ENCODE results near the gene PDPN.

PDPN gene

GRCh38 chr1:13576926-13577325 lies 6.7 kb upstream of the PDPN start:
- TF ChIP-seq, protein P1, sequence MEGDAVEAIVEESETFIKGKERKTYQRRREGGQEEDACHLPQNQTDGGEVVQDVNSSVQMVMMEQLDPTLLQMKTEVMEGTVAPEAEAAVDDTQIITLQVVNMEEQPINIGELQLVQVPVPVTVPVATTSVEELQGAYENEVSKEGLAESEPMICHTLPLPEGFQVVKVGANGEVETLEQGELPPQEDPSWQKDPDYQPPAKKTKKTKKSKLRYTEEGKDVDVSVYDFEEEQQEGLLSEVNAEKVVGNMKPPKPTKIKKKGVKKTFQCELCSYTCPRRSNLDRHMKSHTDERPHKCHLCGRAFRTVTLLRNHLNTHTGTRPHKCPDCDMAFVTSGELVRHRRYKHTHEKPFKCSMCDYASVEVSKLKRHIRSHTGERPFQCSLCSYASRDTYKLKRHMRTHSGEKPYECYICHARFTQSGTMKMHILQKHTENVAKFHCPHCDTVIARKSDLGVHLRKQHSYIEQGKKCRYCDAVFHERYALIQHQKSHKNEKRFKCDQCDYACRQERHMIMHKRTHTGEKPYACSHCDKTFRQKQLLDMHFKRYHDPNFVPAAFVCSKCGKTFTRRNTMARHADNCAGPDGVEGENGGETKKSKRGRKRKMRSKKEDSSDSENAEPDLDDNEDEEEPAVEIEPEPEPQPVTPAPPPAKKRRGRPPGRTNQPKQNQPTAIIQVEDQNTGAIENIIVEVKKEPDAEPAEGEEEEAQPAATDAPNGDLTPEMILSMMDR (IDR thresholded peaks at IDR 0.05; ENCODE audit: insufficient read depth, low read depth, low read length, missing control alignments), result no peak
- no peak overlapping the region for H3K4me3 ChIP-seq (ENCODE audit: low read depth, low read length)
- DNase-seq (ENCODE audit: low read depth), result no peak

DNA sequence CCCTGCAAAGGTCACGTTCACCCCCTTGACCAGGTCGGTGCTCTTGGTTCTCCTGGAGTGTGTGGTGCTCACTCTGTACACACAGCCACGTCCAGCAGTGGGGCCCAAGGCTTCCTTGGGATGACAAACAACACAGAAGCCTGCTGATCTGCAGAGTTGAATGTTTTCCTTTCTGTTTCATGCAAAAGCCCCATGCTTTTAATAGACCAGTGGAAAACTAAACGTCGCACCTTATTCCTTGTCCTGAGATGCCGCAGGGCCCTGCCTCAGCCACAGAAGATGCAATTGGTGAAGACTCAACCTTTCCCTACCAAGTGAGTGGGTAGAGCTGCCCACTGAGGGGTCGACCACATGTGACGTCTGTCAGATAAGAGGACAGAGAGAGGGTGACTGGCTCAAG lies 5.8 kb upstream of the PDPN start:
- no peak for DNase-seq (ENCODE audit: low read depth)
- no peak overlapping the region for H3K4me3 ChIP-seq (ENCODE audit: low read depth, low read length)
- TF ChIP-seq, protein P1 (IDR thresholded peaks at IDR 0.05; ENCODE audit: insufficient read depth, low read depth, low read length, missing control alignments), result no peak

- TF ChIP-seq, protein P1 (IDR thresholded peaks at IDR 0.05; ENCODE audit: insufficient read depth, low read depth, low read length, missing control alignments), result no peak
- DNase-seq (ENCODE audit: low read depth), result no peak
- no peak overlapping the region for H3K4me3 ChIP-seq (ENCODE audit: low read depth, low read length)
These were observed 2.2 kb upstream of the PDPN start for GRCh38 chr1:13581446-13581845.

- no peak for DNase-seq (ENCODE audit: low read depth)
- TF ChIP-seq, protein P1 (IDR thresholded peaks at IDR 0.05; ENCODE audit: insufficient read depth, low read depth, low read length, missing control alignments), result no peak
- no peak overlapping the region for H3K4me3 ChIP-seq (ENCODE audit: low read depth, low read length)
These were observed 754 bp upstream of the PDPN start for GRCh38 chr1:13582713-13583443.

GRCh38 chr1:13583966-13584791 lies 547 bp downstream of the PDPN start:
- TF ChIP-seq, protein P1 (IDR thresholded peaks at IDR 0.05; ENCODE audit: insufficient read depth, low read depth, low read length, missing control alignments), result no peak
- H3K4me3 ChIP-seq (ENCODE audit: low read depth, low read length), result no peak overlapping the region
- DNase-seq (ENCODE audit: low read depth), result no peak

DNA sequence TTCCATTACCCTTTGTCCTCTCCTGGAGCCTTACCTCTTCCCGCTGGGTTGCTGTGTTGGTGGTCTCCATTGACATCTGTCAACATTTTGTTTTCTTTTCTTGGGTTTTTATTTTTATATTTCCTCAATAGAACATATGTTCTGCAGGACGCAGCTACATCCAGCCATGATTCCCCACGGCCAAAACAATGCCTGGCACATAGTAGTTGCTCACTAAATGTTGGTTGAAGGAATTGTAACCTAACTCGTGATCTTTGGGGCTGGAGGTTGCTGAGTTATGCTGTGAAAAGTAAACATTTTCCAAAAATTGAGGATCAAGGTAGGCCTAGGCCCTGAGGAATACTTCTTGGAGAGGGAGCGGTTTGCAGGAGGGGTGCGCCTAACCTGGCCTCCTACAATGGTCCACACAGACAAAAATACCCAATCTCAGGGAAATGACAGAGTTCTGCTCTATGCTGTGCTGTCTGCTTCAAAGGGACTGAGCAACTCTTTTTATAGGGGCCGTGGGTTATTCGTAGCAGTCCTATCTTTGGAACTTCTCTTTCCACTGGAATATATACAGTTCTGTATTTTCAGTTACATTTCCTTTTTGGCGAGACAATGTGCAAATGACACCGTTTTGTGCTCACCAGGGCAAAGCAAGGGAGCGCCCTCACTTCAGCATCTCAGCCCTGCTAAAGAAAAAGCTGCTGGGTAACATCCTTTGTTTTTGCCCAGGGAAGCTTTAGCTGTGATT lies 1.4 kb downstream of the PDPN start:
- TF ChIP-seq, protein P1 (IDR thresholded peaks at IDR 0.05; ENCODE audit: insufficient read depth, low read depth, low read length, missing control alignments), result no peak
- no peak for DNase-seq (ENCODE audit: low read depth)
- H3K4me3 ChIP-seq (ENCODE audit: low read depth, low read length), result no peak overlapping the region
